GM12874 (cell line): ENCODE data around the gene VAMP7.

Source experiments
- CTCF ChIP-seq: IDR thresholded peaks from 2 replicates; pipeline ENCODE4 v1.5.1; 2011; ENCODE audit warnings: low read depth, mild to moderate bottlenecking, control low read depth, low read length, moderate library complexity; ENCODE audit not compliant: insufficient read depth

VAMP7 gene

GRCh38 chrX:155871934-155872333 is 9.2 kb upstream of the VAMP7 start:
- no peak for TF ChIP-seq CTCF

- TF ChIP-seq CTCF: no peak
Observed at GRCh38 chrX:155873188-155873587, 8.0 kb upstream of the VAMP7 start.

- no peak for TF ChIP-seq CTCF
Observed at GRCh38 chrX:155874571-155875244, 6.4 kb upstream of the VAMP7 start.

- TF ChIP-seq CTCF: no peak
Observed at GRCh38 chrX:155876704-155877103, 4.4 kb upstream of the VAMP7 start.

- no peak for TF ChIP-seq CTCF
Observed at GRCh38 chrX:155877288-155877687, 3.9 kb upstream of the VAMP7 start.

GRCh38 chrX:155880586-155881157 is 473 bp upstream of the VAMP7 start:
- no peak for TF ChIP-seq CTCF

GRCh38 chrX:155886409-155886808 is 5.3 kb downstream of the VAMP7 start:
- no peak for TF ChIP-seq CTCF

GRCh38 chrX:155888139-155888538 is 7.0 kb downstream of the VAMP7 start:
- TF ChIP-seq CTCF: no peak
